ENCODE results near the gene ANG. TPM values are rescaled to one million over a fixed set of nuclear protein-coding genes. Genes with fewer than 3 reads are reported as not detected.
A peak's percentile ranks its signal among the peaks of the same experiment; 100 is the strongest.

The ANG gene
- total and polyA plus RNA-seq, 9 of the 15 experiments (the other 6 are each of a cell fraction or from before 2014, with no cell fraction given), result 0.21 to 0.73 (median 0.34) TPM; not detected in 4

DNA sequence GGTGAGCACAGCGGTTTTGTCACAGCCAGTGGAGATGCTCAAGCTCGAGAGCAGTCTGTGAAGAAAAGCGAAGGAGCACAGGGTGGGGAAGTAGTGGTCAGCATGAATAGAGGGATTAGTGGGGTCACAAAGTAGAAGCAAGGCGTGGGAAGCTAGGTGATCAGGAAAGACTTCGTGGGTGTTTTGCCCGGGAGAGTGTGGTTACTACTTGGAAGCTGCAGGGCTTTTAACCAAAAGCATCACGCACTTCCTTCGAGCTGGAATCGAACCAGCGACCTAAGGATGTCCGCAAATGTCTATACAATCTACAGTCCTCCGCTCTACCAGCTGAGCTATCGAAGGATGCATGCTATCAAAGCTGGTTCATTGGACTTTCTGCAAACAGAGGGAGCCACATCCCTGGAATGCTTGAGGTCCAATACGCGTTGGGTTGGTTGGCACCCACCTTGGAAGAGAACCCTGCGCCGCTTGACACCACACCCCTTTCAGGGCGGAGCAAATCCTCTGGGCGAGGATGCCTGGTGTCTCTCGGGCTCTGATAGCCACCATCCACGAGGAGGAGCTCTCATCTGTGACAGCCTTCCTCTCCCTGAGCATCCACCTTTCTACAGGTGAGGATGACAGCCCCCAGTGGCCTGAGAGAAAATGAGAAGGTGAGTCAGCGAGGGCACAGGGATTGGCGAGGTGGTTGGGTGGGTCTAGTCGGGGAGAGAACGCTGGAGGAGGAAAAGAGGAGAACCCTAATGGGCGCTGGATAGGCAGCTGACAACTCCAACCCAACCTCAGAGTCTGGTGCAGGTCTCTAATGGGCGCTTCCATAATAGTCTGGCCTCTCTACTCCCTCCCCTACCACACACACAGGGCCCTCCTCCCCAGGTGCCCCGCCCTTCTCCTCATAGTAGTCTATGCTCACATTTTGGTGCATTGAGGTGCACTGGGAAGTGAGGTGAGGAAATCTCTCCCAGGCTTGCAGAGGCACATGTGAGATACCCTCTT is 31.1 kb upstream of the ANG start (continued):
- TF ChIP-seq, protein P1, sequence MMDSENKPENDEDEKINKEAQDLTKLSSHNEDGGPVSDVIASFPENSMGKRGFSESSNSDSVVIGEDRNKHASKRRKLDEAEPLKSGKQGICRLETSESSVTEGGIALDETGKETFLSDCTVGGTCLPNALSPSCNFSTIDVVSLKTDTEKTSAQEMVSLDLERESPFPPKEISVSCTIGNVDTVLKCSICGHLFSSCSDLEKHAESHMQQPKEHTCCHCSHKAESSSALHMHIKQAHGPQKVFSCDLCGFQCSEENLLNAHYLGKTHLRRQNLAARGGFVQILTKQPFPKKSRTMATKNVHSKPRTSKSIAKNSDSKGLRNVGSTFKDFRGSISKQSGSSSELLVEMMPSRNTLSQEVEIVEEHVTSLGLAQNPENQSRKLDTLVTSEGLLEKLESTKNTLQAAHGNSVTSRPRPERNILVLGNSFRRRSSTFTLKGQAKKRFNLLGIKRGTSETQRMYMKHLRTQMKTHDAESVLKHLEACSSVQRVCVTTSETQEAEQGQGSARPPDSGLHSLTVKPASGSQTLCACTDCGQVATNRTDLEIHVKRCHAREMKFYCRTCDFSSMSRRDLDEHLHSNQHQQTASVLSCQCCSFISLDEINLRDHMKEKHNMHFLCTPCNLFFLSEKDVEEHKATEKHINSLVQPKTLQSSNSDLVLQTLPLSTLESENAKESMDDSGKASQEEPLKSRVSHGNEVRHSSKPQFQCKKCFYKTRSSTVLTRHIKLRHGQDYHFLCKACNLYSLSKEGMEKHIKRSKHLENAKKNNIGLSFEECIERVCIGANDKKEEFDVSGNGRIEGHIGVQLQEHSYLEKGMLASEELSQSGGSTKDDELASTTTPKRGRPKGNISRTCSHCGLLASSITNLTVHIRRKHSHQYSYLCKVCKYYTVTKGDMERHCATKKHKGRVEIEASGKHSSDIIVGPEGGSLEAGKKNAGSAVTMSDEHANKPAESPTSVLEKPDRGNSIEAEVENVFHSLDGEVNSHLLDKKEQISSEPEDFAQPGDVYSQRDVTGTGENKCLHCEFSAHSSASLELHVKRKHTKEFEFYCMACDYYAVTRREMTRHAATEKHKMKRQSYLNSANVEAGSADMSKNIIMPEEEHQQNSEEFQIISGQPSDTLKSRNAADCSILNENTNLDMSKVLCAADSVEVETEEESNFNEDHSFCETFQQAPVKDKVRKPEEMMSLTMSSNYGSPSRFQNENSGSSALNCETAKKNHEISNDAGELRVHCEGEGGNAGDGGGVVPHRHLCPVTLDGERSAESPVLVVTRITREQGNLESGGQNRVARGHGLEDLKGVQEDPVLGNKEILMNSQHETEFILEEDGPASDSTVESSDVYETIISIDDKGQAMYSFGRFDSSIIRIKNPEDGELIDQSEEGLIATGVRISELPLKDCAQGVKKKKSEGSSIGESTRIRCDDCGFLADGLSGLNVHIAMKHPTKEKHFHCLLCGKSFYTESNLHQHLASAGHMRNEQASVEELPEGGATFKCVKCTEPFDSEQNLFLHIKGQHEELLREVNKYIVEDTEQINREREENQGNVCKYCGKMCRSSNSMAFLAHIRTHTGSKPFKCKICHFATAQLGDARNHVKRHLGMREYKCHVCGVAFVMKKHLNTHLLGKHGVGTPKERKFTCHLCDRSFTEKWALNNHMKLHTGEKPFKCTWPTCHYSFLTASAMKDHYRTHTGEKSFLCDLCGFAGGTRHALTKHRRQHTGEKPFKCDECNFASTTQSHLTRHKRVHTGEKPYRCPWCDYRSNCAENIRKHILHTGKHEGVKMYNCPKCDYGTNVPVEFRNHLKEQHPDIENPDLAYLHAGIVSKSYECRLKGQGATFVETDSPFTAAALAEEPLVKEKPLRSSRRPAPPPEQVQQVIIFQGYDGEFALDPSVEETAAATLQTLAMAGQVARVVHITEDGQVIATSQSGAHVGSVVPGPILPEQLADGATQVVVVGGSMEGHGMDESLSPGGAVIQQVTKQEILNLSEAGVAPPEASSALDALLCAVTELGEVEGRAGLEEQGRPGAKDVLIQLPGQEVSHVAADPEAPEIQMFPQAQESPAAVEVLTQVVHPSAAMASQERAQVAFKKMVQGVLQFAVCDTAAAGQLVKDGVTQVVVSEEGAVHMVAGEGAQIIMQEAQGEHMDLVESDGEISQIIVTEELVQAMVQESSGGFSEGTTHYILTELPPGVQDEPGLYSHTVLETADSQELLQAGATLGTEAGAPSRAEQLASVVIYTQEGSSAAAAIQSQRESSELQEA (IDR thresholded peaks at IDR 0.05; ENCODE audit: low read depth), result 0 out of 2 replicates have a peak, but pooled peaks have one; percentile 25
- TF ChIP-seq, protein P2, sequence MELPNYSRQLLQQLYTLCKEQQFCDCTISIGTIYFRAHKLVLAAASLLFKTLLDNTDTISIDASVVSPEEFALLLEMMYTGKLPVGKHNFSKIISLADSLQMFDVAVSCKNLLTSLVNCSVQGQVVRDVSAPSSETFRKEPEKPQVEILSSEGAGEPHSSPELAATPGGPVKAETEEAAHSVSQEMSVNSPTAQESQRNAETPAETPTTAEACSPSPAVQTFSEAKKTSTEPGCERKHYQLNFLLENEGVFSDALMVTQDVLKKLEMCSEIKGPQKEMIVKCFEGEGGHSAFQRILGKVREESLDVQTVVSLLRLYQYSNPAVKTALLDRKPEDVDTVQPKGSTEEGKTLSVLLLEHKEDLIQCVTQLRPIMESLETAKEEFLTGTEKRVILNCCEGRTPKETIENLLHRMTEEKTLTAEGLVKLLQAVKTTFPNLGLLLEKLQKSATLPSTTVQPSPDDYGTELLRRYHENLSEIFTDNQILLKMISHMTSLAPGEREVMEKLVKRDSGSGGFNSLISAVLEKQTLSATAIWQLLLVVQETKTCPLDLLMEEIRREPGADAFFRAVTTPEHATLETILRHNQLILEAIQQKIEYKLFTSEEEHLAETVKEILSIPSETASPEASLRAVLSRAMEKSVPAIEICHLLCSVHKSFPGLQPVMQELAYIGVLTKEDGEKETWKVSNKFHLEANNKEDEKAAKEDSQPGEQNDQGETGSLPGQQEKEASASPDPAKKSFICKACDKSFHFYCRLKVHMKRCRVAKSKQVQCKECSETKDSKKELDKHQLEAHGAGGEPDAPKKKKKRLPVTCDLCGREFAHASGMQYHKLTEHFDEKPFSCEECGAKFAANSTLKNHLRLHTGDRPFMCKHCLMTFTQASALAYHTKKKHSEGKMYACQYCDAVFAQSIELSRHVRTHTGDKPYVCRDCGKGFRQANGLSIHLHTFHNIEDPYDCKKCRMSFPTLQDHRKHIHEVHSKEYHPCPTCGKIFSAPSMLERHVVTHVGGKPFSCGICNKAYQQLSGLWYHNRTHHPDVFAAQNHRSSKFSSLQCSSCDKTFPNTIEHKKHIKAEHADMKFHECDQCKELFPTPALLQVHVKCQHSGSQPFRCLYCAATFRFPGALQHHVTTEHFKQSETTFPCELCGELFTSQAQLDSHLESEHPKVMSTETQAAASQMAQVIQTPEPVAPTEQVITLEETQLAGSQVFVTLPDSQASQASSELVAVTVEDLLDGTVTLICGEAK (IDR thresholded peaks at IDR 0.05), result peak; percentile 49; the same call in 1 of the 2 replicates
- TF ChIP-seq, protein P2 (CRISPR knock-in tag; IDR thresholded peaks at IDR 0.05), result no peak
- TF ChIP-seq, protein P3, sequence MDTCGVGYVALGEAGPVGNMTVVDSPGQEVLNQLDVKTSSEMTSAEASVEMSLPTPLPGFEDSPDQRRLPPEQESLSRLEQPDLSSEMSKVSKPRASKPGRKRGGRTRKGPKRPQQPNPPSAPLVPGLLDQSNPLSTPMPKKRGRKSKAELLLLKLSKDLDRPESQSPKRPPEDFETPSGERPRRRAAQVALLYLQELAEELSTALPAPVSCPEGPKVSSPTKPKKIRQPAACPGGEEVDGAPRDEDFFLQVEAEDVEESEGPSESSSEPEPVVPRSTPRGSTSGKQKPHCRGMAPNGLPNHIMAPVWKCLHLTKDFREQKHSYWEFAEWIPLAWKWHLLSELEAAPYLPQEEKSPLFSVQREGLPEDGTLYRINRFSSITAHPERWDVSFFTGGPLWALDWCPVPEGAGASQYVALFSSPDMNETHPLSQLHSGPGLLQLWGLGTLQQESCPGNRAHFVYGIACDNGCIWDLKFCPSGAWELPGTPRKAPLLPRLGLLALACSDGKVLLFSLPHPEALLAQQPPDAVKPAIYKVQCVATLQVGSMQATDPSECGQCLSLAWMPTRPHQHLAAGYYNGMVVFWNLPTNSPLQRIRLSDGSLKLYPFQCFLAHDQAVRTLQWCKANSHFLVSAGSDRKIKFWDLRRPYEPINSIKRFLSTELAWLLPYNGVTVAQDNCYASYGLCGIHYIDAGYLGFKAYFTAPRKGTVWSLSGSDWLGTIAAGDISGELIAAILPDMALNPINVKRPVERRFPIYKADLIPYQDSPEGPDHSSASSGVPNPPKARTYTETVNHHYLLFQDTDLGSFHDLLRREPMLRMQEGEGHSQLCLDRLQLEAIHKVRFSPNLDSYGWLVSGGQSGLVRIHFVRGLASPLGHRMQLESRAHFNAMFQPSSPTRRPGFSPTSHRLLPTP (IDR thresholded peaks at IDR 0.05; ENCODE audit: borderline replicate concordance, extremely low read depth, insufficient read length), result peak; percentile 85
